Right lobe of liver (tissue), 4 donors: ENCODE measurements around the gene NIPA2.

Experiments used
- CTCF ChIP-seq, 4 donors: fragments of 200-600 bp in 3 of 4; fragments of 450-650 bp in 1 of 4; IDR thresholded peaks; one replicate each; pipeline versions ENCODE4 v1.5.1 to v1.8.0; 2016 to 2022; ENCODE audit warnings: antibody characterized with exemption in 4 of 4, mild to moderate bottlenecking in 2 of 4
- POLR2A ChIP-seq: fragments of 450-650 bp; IDR thresholded peaks from one replicate; pipeline ENCODE4 v1.6.1; 2017; ENCODE audit warnings: antibody characterized with exemption, mild to moderate bottlenecking
- donor health status: DM: no; HTN: no; CAD: no.
- donor health status: DM: no; HTN: no; CAD: no.
- donor health status: DM: no; HTN: yes; CAD: no.

DNA sequence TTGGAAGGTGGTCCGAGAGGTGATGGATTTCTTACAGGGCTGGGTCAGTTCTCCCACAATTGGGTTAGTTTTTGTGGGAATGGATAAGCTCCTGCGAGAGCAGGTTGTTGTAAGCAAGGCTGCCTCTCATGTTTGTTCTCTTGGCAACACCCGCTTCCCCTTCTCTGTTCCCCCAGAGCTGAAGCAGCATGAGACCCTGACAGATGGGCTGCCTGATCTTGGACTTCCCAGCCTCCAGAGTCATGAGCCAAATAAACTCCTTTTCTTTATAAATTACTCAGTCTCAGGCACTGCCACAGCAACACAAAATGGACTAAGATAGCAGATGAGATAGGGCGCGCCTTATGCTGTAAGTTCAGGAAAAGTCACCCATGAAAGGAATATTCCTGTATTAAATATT lies 38.7 kb downstream of the NIPA2 start:
- TF ChIP-seq CTCF (IDR thresholded peaks at IDR 0.05), result no peak
- no peak for TF ChIP-seq POLR2A
